GM18520 (cell line): ENCODE data around the gene CCSER2.
A peak's percentile ranks its signal among the peaks of the same experiment; 100 is the strongest.
"Not testable (repeated sequence)": the region's sequence is repeated elsewhere in the genome, so short reads cannot be mapped to it uniquely, and the experiment has no call there.

Experiments used
- ATAC-seq: cut with Tn5 transposase; IDR thresholded peaks from one replicate; pipeline ENCODE4 v1.9.1; 2021; ENCODE audit not compliant: unreplicated experiment

CCSER2 gene, protein sequence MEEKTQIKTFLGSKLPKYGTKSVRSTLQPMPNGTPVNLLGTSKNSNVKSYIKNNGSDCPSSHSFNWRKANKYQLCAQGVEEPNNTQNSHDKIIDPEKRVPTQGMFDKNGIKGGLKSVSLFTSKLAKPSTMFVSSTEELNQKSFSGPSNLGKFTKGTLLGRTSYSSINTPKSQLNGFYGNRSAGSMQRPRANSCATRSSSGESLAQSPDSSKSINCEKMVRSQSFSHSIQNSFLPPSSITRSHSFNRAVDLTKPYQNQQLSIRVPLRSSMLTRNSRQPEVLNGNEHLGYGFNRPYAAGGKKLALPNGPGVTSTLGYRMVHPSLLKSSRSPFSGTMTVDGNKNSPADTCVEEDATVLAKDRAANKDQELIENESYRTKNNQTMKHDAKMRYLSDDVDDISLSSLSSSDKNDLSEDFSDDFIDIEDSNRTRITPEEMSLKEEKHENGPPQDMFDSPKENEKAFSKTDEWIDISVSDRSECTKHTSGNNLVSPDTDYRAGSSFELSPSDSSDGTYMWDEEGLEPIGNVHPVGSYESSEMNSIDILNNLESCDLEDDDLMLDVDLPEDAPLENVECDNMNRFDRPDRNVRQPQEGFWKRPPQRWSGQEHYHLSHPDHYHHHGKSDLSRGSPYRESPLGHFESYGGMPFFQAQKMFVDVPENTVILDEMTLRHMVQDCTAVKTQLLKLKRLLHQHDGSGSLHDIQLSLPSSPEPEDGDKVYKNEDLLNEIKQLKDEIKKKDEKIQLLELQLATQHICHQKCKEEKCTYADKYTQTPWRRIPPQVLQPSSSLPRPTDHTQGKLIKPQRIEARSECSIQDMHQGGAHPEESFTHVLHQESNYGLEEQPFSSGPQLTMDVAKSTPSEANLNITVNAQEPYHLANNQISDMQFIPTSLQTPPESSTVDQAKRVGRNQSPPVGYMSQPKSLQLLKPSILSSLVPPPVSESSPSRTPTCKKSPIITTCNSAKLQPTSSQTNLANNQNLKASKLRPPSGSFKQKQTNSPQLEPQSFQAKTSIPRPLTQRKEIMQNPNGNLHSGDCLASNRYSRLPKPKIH

DNA sequence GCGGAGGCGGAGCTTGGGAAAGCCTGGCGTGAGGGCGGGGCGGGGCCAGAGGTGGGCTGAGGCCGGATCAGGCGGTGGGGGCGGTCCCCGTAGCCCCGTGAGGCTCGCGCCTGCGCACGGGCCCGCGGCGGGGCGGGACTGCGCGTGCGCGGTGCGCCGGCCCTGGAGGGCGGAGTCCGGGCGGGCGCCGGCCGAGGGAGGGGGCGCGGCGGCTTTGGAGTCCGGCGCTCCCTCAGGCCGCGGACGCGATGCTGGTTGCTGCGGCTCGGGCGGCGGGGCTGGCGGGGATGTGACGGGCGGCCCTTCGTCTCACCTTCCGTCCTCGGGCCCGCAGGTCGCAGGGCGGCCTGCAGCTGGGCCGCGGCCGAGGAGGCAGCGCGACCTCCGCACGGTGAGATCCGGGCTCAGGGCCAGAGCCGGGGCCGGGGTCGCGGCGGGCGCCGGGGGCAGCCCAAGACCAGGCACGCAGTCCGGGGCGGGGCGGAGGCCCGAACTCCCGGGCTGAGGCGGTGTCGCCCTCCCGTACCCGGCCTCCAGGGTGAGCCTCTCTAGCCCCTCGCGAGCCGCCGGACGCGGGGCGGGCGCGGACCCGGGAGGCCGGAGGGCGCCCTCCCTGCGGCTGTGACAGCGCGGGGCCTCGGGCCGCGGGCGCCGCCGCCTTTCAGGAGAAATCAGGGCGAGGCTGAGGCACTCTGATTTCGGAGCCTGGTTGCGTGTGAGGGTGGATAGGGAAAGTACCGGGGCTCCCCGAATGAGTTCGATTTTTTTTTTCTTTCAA is at the start of gene CCSER2:
Gene CCSER2, plus strand, starts transcription at position 172 of the 778 bp plus-strand sequence. CDS start 42,464 bp downstream, outside the sequence.
- ATAC-seq: peak; percentile 33

DNA sequence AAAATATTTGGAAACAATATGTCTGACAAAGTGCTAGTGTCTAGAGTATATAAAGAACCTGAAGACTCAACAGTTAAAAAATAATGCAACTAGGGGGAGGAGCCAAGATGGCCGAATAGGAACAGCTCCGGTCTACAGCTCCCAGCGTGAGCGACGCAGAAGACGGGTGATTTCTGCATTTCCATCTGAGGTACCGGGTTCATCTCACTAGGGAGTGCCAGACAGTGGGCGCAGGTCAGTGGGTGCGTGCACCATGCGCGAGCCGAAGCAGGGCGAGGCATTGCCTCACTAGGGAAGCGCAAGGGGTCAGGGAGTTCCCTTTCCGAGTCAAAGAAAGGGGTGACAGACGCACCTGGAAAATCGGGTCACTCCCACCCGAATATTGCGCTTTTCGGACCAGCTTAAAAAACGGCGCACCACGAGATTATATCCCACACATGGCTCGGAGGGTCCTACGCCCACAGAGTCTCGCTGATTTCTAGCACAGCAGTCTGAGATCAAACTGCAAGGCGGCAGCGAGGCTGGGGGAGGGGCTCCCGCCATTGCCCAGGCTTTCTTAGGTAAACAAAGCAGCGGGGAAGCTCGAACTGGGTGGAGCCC is 48.4 kb upstream of the CCSER2 start:
- not testable (repeated sequence) for ATAC-seq

DNA sequence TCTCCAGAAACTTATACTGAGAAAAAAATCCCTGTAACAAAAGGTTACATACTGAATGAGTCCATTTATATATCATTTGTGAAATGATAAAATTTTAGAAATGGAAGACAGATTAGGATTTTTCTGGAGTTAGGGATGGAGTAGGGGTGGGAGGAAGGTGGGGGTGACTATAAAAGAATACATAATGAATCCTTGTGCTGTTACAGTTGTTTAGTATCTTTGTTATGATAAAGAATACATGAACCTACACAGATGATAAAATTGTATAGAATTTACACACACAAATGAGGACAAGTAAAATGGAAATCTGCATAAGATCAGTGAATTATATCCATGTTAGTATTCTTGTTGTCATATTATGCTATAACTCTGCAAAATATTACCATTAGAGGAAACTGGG is 41.7 kb upstream of the CCSER2 start:
- no peak for ATAC-seq

DNA sequence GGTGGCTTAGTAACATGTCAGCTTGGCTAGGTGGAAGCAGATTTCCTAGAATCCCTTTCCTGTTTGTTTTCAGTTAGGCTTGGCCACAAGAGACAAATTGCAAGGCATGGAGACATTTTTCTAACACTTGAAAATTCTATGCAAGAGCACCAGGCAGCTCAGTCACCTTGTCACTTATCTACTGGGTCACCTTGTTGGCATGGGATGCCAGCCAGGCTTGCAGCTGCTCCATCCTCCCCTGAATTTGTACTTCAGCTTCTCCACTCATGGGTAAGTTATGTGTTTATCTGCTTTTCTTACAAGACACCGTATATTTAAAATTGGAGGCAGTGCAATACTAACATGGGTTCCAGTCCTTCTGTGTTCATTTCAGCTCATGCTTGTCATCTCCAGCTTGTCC is 40.2 kb upstream of the CCSER2 start:
- no peak for ATAC-seq

DNA sequence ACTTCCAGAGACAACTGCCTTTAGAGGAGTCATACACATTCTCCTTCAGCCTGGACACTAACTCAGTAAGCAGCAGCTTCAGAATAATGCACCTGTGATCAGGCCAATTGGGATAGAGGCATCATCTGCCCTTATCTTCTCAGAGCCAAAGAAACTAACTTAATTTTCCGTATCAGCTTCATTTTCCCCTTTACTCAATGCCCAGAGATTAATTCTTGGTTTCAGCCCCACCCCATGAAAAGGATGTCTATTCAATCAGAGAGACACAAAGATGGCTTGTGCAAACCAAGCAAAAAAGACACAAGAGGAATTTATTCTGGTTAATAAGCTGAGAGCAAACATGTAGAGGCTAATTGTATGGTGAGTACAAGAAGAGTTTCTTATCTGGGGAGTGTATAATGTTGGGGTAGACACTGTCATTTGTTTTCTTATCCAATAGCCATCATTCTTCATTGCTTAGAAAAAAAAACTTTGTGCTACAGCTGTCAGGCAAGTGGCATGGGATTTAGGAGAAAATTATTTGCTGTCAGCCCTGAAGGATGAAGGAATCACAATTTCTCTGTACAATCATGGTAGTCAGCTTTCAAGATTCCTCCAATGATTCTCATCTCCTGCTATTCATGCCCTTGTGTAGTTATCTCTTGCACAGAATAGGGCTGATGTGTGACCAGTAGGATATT is 38.7 kb upstream of the CCSER2 start:
- no peak for ATAC-seq

DNA sequence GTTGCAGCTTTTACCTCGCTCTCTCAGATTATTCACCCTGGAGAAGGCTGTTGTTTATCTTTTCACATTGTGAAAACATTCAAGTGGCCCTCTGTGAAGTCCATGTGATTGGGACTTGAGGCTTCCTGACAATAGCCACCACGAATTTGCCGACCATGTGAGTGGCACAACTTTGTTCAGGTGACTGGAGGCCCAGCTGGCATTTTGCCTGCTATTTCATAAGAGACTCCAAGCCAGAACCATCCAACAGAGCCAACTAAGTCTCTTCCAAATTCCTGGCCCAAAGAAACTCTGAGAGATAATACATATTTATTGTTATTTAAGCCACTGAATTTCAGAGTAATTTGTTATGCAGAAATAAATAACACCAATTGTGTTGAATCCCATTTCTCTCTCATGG is 38.2 kb upstream of the CCSER2 start:
- no peak for ATAC-seq

DNA sequence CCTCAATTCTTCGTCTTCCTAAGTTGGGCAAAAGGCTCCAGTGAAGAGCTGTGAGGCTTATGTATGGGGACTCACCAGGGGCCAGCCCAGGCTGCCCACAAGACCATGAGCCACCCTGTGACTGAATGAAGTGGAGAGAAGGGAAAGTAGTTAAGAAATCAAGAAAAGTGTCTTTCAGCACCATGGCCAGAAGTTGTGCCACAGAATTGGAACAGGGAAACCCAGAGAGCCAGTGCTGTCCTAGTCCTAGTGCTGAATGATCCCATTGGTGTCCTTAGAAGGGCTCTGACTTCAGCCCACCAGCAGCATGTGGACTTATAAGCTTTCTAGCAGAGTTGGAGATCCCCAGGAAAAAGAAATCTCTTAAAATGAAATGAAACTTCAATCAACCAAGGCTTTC is 37.0 kb upstream of the CCSER2 start:
- no peak for ATAC-seq

DNA sequence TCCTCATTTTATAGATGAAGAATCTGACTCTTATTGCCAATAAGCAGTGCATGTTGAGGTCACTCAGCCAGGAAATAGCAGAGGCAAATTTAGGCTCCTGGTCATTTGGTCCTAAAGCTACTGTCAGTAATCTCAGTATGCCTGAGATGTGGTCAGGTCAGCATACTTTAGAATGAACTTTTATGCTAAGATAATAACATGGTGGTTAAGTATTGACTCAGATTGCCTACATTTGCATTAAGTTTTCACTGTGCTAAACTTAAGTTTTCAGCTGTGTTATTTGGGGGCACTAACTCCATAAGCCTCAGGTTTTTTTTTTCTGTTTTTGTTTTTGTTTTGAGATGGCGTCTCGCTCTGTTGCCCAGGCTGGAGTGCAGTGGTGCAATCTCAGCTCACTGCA is 35.9 kb upstream of the CCSER2 start:
- peak; percentile 64 for ATAC-seq

DNA sequence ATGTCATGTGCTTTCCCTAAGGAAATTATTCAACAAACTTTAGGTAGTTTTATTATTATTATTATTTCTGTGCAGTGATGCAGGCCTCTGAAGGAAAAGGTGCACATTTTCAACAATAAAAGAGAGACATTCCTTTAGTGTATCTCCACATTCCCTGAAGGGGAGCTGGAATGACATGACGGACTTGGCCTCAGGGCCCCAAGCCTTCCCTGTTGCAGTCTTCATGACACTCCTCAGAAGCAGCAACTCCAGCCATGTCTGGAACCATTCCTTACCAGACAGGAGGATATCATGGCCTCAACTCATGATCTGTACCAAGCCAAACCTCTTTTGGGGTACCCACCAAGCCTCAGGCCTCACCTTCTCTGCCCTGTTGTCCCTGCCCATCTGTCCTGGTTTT is 35.2 kb upstream of the CCSER2 start:
- ATAC-seq: no peak

DNA sequence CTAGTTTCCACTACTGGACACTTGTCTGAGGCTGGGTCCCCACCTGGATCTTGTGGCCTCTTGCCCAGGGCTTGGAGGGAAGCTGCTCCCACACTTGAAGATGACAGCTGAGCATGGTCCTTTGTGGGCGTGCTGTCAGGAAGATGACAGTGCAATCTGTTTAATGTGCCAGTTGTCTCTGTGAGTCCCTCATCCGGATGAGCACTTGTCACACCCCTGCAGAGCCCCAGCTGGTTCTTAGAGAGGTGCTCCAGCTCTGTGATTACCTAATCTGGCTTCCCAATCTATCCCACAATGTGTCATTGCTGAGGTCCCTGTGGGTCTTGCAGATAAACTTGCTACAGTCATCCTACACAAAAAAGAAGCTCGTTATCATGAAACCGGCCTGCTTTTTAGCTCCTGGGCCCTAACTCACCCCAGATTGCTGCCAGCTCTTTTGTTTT is 34.8 kb upstream of the CCSER2 start:
- ATAC-seq: no peak

DNA sequence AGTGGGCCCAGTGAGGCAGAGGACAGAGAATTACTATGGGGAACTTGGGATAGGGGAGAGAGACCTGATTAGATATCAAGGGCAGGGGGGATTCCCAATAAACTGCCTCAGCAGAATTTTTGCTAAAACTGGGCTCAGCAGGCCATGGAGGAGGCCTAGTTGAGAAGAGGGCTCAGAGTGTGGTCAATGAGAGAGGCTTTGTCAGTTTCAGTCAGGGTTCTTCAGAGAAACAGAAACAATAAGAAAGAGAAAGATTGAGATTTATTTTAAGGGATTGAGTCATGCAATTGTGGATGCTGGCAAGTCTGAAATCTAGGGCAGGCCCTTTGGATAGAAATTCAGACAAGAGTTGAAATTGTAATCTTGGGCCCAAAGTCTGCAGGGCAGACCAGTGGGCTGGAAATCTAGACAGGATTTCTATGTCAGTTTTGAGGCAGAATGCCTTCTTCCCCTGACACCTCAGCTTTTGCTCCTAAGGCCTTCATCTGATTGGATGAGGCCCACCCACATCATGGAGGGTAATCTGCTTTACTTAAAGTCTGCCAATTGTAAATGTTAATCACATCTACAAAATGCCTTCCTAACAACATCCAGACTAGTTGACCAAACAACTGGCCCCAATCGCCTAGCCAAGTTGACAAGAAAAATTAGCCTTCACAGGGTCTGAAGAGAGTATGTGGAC is 33.5 kb upstream of the CCSER2 start:
- no peak for ATAC-seq

DNA sequence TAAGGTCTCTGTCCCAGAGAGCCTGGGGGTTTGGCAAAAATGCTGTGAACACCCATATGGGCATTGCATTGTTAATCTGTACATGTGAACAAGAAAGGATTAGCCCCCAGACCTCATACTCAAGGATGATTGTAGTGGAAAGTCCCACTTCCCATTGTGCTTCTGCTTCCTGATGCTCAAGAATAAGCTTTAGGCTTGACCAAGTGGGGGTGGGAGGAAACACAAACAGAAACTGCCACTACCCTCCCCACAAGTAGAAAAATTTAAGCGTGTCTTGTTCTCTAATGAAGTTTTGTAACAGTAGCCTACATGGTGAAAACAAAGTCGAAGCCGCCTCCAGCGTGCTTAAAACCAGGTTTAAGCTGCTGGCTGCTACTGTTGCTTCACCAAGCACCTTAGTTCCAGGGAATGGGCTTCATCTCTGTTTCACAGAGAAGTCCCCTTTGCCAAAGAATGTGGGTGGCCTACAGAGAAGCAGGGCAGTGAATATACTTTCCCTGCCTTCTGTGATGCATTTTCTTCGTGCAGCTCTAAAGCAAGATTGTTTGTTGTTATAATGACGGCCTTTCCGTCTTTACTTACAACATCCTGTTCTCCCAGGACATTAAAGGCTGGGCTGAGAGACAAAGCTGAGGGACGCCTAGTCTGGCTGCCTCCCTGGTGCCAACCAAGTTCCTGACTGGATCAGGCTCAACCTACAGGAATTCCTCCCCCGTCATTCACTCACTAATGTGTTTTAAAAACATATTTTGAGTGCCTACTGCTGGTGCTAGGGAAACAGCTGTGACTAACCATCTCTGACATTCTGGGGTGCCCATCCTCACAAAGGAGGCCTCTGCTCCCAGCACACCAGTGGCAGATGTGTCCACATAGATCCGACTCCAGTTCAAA is 32.1 kb upstream of the CCSER2 start:
- no peak for ATAC-seq

DNA sequence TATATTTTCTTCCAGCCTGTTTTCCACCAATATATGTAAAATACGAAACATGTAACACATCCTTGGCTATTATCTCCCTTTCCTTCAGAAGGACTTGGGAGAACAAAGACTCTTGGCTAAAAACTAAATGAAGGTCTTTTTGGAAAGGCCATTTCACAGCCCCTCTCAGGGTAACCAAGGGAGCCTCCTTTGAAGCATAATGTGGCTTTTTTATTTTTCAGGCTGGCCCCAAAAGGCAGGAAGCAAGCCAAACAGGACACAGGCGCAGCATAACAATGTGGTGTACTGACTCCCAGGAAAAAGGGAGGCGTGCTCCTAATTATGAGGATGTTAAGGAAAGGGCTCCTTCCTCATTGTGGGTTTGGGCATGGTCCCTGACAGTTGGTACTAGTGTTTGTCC is 30.3 kb upstream of the CCSER2 start:
- ATAC-seq: no peak

DNA sequence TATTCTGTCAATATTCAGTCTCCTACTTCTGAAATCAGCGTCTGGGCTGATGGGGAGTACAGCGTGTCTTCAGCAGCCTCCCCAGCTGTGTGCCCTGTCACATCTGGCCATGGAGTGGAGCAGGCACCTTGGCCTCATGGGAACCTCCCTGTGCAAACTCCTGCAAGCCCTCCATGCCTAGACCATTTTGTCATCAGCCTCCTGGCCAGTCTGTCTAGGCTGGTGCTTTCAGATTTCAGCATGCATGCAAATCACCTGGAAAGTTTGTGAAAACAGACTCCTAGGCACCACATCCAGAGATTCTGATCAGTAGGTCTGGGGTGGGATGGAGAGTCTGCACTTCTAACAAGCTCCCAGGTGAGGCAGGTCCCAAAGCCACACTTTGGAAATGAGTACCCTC is 26.2 kb upstream of the CCSER2 start:
- no peak for ATAC-seq

DNA sequence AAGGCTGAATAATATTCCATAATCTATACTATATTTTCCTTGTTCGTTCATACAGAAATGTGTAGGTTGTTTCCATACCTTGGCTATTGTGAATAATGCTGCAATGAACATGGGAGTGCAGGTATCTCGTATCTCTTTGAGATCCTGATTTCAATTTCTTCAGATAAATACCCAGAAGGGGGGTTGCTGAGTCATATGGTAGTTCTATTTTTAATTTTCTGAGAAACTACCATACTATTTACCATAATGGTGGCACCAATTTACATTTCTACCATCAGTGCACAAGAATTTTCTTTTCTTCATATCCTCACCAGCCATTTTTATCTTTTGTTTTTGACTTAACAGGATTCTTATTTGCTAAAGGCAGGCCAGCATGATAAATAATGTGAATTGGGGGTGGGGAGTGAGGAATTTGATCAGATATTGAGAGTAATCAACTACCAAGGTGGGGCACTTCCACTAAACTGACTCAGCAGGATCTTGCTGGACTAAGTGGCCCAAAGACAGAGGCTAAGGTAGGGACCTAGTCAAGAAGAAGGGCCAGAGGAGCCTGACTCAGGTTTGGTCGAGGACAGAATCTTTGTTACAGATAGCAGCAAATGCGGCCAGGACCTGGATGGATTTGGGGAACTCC is 21.5 kb upstream of the CCSER2 start:
- ATAC-seq: no peak

DNA sequence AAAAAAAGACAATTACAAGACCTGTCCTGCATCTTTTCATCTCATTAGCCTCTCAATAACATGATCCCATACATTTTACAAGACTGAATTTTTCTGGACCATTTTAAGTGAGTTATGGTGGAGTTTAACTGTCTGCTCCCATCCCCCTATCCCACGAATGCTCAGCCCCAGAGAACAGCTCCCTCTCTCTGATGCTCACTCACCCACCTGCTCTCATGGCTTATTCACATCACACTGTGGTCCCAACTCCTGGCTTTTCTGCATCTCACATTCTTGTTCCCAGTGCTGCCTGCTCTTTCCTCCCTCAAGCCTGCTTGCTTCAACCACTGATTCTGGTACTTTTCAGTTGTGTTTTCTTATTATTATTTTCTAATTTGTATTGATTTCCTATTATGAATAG is 20.4 kb upstream of the CCSER2 start:
- ATAC-seq: no peak

DNA sequence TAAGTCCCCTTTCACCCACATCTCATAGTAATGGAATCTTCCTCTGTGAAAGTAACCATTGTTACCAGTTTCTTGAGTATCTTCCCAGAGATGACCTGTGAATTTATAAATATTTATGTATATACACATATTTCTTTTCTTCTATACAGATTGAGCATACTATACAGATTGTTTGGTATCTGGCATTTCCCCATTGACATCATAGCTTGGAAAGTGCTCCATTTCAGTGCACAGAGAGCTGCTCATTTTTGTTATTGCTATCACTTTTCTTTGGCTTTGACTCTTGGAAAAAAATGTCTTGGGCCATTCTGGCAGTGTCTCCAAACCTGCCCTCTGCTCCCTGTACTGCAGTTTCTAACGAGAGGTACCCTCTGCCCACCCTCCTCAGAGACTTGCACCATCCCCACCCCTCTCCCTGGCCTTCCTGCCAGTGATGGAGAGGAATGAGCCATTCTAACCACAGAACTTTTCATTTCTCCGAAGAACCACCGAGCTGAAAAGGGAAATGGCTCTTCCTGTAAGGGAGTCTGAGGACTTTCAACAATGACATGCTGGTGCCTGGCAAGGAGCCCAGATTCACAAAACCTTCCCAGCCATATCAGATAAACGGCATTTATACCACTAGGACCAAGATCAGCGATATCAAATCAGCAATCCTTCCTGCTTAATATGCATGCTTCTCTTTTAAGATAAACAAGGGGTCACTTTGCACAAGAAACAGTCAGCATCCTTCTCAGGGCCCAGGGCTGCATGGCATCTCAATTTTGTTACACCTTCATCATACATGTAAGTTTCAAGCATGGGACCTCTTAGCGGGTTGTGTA is 19.7 kb upstream of the CCSER2 start:
- ATAC-seq: no peak
